Right ventricle myocardium inferior (tissue), 1 donor: Measurements from ENCODE around the gene IL1RL2. TPM values are rescaled to one million over a fixed set of nuclear protein-coding genes. Genes with fewer than 3 reads are reported as not detected.

Experiments
- ATAC-seq: fragments of 200-7000 bp; cut with Tn5 transposase; one replicate; pipeline ENCODE4 v1.9.1; 2020; ENCODE audit warnings: mild to moderate bottlenecking, moderate library complexity
- DNase-seq: peaks from one replicate; pipeline ENCODE4 v3.0.0; 2021; ENCODE audit errors: missing footprints
- intact Hi-C: fragments of 100-400 bp; cut with DNase I; formaldehyde crosslinking; loops from one replicate; pipeline ENCODE4 v1.11.0; 2022
- total RNA-seq: library from RNA; stranded (reverse); fragmentation: NEBNext Ultra II Directional; extraction: Animal tissue kit (Norgen Biotek cat#: 25700); gene quantifications from one replicate; pipeline ENCODE4 v1.2.1, GENCODE V29; 2021
- donor health status: DM: no; HTN: yes; CAD: no; lungs with severe emphysema.

IL1RL2 gene
- total RNA-seq, 1 donor from 2014 or later, result not detected

DNA sequence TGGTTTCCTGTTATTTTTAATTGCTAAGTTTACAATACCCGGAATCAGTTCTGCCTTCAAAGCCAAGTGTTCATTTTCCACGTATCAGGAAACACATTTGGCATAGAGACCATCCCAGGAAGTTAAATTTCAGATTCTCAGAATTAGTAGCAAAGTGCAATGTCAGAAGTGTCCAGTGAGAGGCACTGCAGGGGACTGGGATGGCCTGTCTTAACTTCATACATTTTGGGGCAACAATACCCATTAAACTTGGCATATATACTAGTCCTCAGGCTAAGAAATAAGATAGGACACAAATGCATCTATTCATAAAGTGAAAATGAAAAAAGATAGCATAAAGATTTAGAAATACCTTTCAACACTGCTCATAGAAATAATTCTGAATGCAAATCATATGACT is 1.5 kb upstream of the IL1RL2 start:
- intact Hi-C loops, result loop anchor here (5.0 kb wide), 1 partner anchor 57 kb away; no protein-coding TSS in a partner anchor
- ATAC-seq (no peak), DNase-seq (no peak)

DNA sequence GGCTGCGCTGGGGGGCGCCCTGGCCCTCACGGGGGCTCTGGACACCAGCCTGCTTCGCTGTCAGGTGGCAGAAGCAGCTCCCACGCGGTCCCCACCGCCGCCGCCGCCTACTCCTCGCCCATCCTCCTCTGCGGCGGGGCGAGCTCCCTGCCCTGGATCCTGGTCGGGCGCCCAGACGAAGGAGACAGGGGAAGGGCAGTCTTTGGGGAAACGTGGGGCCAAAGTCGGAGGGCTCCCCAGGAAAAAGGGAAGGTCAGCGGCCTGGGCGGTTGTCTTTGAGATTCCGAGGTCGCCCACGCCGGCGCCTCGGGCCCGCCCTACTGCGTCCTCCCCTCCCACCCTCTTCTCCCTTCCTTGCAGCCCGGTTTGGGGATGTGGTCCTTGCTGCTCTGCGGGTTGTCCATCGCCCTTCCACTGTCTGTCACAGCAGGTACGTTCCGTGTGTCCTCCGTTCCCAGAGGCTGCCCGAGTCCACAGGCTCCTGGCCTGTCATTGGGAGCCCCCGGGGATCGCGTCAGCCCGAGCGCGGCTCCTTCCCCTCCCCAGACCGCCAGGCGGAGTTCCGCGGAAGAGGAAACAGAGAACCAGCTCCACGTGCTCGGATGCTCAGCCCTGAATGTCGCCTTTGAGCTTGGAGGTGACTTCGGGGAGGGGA is 800 bp downstream of the IL1RL2 start:
- DNase-seq, result peak; percentile 82
- intact Hi-C loops, result loop anchor here (5.0 kb wide), 1 partner anchor 55 kb away; no protein-coding TSS in a partner anchor
- peak; percentile 91 for ATAC-seq

DNA sequence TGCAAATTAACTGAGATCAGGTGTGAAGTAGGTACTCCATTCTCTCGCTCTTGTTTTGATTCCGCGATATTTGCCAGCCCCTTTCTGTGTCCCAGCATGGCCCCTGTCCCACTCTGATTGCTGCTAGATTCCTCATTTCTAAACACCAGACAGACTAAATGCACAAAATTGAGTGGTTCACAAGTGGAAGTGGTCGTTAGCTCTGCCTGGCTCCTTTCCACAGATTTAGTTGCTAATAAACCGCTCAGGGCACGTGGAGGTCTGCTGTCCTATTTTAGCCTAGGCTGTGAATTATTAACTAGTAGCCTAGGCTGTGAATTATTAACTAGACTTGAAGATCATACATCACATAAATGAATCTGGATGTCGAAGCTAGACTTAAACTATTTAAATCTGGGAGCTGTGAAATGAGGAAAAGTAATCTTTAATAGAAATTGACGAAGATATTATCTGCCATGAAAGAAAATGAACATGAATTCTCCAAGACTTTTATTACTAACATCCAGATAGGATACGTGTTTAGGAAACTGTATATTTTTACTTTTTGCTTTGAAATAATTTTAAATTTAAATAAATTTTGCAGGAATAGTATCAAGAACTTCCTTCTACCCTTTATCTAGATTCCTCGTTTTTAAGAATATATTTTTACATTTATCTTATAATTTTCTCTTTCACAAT is 3.7 kb downstream of the IL1RL2 start:
- intact Hi-C loops, result no loop called here
- ATAC-seq, result no peak
- DNase-seq, result no peak

DNA sequence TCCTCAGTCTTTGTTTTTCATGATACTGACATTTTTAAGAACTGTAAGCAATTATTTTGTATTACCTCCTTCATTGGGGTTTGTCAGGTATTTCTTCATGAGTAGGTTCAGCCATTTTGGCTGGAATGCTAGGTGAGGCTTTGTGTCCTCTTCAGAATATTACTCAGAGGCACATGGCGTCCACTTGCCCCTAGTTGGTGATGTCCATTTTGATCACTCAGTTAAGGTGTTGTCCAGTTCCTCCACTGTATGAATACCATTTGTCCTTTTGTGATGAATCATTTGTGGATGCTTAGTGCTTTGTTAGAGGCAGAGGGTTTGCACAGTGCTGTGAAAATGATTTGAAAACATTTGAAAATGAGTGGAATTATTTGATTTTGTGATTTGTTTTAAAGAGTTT is 4.7 kb downstream of the IL1RL2 start:
- ATAC-seq (no peak), DNase-seq (no peak)
- intact Hi-C loops, result no loop called here

DNA sequence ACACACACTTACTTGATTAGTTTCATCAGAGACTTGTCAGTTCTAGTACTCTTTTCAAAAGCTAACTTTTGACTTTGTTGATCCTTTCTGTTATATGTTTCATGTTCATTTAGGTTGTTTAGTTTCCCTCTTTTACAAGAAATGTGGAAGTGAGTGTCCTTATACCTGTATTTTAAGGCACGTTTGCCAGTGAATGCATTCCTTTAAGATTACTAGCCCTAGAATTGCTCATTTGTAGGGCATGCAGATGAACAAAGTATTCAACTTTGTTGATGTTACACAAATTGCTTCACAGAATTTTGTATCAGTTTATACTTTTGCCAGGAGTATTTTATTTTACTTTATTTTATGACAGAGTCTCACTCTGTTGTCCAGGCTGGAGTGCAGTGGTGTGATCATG is 6.3 kb downstream of the IL1RL2 start:
- DNase-seq, result no peak
- no peak for ATAC-seq
- intact Hi-C loops, result no loop called here

DNA sequence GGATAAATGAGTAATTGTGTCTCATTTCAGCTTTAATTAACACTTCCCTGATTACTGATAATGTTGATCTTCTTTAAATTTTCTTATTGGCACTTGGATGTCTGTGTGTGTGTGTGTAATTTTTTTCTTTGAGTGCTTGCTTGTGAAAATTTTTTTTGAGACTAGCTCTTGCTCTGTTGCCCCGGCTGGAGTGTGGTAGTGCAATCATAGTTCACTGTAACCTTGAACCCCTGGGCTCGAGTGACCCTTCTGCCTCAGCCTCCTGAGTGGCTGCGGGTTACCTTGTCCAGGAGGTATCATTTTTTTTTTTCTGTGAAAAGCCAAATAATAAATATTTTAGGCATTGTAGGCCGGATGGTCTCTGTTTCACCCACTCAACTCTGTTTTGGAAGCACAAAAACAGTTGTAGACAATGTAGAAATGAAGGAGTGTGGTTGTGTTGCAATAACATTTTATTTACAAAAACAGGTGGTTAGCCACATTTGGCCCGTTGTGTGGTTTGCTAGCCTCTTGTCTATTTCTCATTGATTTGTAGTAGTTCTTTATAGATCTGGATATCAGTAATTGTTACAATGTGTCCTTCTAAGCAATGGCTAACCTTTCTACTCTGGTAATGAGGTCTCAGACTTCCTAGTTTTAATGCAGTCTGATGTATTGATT is 7.9 kb downstream of the IL1RL2 start:
- ATAC-seq, result no peak

DNA sequence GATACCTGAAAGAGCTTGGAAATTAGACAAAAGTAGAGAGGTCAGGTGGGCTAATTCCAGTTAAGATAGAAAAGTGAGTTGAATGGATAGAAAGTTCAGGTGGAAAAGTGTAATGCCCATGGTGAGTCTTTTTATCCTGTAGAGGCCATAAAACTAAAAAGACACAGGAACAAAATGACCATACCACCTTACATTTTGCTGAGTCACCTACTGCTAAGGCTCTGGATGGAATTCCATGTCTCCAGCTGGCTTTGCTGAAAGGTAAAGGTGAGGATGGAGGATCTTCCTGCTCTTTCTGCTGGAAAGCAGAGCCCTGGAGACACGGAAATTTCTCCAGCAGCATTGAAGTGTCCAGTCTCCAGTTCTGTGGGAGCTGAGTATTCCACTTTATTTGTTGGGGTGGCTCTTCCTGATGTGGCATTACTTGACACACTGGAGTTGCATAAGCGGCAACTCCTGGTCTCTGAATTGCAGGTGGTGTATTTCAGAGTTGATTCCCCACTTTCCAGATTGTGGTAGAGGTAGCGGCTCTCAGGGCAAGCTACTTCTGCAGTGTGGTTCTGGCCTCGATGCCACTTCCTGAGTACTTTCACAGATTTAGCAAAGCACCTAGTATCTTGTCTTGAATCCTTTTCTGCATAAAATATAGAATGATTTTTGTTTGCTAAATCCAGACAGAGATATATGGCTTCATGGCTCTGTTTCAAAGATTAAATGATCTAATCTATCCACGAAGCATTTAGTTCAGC is 10.7 kb downstream of the IL1RL2 start:
- intact Hi-C loops, result no loop called here
- ATAC-seq, result no peak

More for the DNA sequence above, 7.9 kb downstream of the IL1RL2 start:
- no peak for DNase-seq
- intact Hi-C loops, result no loop called here

DNA sequence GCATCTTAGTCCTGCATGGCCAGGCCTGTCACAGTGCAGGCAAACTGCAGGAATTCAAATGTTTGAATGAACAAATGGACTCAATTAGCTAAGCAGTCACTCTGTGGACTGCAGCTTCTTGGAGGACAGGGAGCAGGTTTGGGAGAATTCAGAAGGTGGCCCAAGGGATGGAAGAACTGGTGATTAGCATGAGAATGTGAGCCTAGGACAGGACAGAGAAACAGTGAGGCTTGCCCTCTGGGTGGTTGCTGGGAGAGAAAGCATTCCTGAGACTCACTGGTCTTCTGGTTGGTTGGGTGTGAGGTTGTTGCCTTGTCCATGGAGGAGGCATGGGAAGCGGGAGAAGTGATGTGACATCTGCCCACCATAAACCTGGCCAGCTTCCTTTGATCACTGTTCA is 13.7 kb downstream of the IL1RL2 start:
- ATAC-seq, result no peak
- DNase-seq, result no peak
- intact Hi-C loops, result no loop called here

More for the DNA sequence above, 10.7 kb downstream of the IL1RL2 start:
- no peak for DNase-seq

DNA sequence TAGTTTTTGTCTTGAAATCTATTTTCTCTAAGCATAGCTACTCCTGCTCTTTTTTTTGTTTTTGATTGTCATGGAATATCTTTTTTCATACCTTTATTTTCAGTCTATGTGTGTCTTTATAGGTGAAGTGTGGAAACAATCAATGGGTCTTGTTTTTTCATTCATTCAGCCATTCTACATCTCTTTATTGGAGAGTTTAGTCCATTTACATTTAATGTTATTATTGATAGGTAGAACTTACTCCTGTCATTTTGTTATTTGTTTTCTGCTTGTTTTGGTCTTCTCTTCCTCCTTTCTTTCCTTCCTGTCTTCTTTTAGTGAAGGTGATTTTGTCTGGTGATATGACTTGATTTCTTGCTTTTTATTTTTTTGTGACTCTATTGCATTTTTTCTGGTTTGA is 17.8 kb downstream of the IL1RL2 start:
- ATAC-seq (no peak), DNase-seq (no peak)
- intact Hi-C loops, result no loop called here

DNA sequence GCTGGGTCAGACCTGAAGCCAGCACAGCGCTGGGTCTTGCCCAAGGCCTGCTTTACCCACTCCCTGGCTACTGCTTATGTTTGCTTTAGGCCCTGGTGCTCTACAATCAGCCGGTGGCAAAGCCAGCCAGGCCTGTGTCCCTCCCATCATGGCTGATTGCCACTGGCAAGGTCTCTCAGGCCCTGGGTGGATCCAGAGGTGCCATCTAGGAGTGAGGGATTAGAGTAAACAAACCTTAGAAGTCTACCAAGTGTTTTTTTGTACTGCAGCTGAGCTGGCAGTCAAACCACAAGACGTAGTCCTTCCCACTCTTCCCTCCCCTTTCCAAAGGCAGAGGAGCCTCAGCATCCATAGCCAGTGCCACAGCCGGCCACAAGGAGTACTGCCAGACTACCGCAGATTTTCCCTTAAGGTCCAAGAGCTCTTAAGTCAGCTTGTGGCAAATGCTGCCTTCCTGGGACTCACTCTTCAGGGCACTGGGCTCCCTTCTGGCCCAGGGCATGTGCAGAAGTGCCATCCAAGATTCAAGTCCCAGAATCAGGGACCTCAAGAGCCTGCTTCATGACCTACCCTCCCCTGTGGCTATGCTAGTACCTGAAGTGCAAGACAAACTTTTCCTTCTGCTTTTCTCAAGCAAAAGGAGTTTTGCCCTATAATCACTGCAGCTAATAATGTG is 20.0 kb downstream of the IL1RL2 start:
- DNase-seq (no peak), ATAC-seq (no peak)
- intact Hi-C loops, result no loop called here

DNA sequence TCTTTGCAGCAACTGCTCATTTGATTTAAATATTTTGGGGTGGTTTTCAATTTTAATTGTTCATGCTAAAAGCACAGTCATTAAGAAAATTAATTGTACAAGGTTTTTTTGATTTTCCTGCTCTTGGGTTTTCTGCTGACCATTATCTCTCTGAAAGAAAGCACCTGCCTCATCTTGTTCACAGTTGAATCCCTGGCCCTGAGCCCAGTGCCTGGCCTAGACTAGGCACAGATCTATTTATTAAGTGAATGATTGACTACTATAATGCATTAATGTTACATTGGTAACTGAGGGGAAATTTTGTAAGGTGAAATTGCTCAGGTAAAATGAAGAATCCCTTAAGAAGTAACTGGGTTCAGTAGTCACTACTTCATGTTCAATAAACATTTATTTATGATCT is 22.0 kb downstream of the IL1RL2 start:
- intact Hi-C loops, result no loop called here
- ATAC-seq, result no peak
- DNase-seq, result no peak

DNA sequence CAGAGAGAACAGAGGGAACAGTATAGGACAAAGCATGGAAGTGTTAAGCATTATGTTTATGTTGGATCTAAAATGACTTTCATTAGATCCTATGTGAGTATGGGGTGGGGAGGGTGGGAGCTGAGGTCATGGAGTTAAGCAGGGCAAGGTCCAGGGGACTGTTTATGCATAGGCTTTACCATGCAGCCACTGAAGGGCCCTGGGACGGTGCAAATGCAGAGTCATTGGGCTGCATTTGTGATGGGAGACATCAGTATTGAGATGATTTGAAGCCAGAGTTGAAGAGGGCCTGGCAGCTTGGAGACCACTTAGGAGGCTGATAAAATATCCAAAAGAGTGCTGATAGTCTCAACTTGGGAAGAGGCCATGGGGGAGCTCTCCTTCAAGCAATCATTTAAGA is 22.7 kb downstream of the IL1RL2 start:
- intact Hi-C loops, result no loop called here
- DNase-seq, result no peak
- ATAC-seq, result no peak

DNA sequence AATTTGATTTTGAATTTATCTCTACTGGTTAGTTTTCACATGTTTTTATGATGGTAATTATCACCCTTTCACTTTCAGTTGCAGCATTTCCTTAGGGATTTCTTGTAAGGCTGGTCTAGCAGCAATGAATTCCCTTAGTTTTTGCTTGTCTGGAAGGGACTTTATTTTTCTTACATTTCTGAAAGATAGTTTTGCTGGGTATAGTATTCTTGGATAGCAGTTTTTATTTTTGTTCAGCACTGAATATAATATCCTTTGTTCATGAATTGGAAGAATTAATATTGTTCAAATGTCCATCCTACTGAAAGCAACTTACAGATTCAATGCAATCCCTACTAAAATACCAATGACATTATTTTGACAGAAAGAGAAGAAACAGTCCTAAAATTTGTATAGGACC is 30.2 kb downstream of the IL1RL2 start:
- ATAC-seq (no peak), DNase-seq (no peak)
- intact Hi-C loops, result no loop called here

DNA sequence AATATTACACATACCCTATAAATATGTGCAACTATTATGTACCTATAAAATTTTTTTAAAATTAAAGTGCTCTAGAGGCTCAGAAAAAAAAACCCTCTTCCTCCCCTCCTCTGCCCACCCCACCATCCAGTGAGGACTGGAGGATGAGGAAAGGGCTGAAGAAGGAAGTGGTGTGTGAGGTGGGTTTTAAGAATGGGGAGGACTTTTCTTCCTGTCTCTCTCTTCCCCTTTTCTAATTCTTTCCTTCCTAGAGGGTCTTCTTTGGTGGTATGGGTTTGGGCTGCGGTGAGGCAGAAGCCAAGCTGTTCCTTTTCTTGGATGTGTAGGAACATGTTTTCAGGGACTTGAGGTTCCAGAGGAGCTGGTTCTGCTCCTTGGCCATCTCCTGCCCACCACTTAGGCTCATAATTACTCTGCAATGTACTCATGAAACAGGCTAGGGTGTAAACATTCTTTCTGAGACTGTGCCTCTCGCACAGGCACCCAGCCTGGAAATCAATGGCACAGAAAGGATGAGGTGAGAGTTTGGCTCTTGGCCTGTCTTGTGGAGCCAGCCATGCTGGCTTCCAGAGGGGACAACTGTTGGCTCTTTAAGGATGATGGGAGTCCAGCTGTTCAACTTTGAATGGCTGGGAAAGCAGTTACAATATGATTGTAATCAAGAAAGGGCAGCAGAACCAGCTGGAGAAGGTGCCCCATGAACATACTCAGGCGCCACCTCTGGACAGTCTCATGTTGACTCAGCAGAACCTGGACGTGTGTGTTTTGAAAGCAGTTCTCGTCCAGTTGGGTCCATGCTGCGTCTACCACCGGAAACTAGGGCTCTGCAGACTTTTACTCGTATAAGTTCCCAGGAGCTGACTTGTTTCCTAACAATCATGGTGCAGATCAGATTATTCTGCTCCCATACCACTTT is 38.3 kb downstream of the IL1RL2 start:
- no peak for ATAC-seq
- intact Hi-C loops, result no loop called here

DNA sequence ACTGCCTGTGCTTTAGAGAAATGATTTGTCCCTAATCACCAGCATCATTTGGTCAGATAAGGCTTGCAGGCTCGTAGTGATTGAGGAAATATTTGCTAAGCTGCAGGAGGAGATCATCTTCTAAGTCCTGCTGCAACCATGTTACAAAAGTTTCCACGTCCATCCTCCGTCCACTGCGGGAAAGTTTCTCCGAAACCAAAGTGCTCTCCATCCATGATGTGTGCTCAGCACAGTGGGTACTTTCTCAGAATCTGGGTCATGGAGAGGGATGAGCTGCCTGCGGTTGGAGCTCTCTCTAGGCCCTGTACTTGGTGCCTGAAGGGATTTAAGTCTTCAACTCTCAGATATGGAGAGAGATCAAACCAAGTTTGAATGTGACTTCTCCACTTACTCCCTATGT is 39.3 kb downstream of the IL1RL2 start:
- intact Hi-C loops, result no loop called here
- DNase-seq, result no peak
- ATAC-seq, result no peak

More for the DNA sequence above, 38.3 kb downstream of the IL1RL2 start:
- no peak for DNase-seq

DNA sequence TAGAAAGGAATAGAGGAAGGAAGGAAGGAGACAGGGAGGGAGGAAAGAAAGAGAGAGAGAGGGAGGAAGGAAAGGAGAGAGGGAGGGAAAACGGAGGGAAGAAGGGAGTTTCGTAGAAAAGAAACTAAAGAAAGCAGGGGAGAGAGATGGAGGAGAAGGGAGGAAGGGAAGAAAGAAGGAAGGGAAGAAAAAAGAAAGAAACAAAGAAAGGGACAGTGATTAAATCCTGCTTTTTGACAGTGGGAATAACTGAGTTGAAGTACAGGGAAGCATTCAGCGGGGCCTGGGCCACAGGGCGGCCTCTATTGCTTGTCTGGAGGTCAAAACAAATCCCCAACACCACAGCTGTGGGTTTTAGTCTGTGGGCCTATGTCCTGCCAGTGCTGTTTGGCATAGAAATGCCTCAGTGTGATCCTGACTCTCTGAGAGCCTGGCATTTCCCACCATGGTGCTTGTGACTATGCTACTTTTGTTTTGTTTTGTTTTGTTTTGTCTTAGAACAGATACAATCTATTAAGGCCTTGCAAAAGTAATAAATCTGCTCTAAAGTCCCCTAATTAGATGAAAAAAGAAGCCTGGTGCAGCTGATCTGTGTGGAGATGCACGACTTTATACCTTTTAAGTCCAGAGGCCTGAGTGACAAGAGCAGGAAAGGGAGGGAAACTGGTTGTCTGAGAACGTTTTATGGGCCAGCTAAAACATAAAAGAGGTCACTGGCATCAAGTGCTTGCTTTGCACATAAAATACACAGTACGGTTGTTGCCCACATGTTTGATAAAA is 40.0 kb downstream of the IL1RL2 start:
- no peak for ATAC-seq
- DNase-seq, result no peak
- intact Hi-C loops, result no loop called here

DNA sequence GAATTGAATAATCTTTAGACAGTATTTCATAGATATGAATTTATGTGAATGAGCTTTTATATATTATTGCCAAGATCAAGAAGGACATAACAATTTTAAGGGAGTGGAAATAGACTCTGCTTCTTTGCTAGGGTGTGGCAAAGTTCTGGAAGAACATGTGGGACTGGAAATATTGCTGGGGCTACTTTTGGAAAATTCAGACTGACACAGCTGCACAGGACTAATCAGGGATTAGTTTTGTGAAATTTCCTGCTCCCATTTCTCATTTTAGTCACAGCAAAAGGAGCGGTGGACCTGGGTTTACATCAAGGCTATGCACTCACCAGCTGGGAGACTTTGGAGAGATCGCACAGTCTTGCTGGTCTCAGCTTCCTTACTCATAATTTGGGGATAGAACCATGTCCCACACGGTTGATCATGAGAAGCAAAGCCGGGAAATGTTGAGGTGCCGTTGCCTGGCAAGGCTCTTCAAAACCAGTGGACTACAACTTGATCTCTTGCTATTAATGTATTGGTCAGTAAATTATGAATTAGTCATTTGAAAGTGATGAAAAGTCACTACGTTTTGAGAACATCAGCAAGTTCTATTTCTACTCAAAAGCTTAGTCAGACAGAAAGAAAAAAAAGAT is 42.4 kb downstream of the IL1RL2 start:
- ATAC-seq (no peak), DNase-seq (no peak)
- intact Hi-C loops, result no loop called here
